ENCODE measurements around the gene PGLYRP2.

PGLYRP2 gene

GRCh38 chr19:15431396-15432017 lies 47.8 kb downstream of the PGLYRP2 start:
- DNase-seq, result no peak
- in situ Hi-C loops (cut with HindIII; ENCODE audit: low pct_ligation_motif_present, low pct_unique_long_range_greater_than_20kb, low sequenced_read_pairs), result no loop called here

DNA sequence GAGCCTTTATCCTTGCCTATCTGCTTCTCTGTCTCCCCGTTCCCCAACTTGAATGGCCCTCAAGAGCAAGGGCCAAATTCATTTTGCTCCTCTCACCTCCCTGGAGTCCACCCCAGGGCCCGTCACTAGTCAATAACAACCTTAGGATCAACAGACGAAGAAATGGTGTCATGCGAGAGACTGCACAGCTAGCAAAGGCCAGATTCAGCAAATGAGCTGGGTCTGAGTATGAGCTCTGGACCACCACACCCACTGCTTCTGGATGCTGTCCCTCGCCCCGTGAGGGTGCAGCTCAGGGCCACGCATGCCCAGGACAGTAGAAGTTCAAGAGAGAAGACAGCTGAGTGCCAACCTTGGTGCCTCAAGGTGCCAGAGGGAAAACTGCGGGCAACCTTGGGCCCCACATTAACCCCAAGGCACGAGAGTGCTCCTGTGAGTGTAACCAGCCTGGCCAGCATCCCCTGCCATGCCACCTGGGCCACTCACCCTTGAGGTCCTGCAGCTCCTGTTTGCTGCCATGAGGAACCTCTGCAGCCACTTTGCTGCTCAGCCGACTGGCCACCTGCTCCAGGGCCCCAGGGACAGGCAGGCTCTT lies 48.7 kb downstream of the PGLYRP2 start:
- no peak for DNase-seq
- in situ Hi-C loops (cut with HindIII; ENCODE audit: low pct_ligation_motif_present, low pct_unique_long_range_greater_than_20kb, low sequenced_read_pairs), result no loop called here

GRCh38 chr19:15429825-15430467 lies 49.4 kb downstream of the PGLYRP2 start:
- DNase-seq, result no peak
- in situ Hi-C loops (cut with HindIII; ENCODE audit: low pct_ligation_motif_present, low pct_unique_long_range_greater_than_20kb, low sequenced_read_pairs), result no loop called here

DNA sequence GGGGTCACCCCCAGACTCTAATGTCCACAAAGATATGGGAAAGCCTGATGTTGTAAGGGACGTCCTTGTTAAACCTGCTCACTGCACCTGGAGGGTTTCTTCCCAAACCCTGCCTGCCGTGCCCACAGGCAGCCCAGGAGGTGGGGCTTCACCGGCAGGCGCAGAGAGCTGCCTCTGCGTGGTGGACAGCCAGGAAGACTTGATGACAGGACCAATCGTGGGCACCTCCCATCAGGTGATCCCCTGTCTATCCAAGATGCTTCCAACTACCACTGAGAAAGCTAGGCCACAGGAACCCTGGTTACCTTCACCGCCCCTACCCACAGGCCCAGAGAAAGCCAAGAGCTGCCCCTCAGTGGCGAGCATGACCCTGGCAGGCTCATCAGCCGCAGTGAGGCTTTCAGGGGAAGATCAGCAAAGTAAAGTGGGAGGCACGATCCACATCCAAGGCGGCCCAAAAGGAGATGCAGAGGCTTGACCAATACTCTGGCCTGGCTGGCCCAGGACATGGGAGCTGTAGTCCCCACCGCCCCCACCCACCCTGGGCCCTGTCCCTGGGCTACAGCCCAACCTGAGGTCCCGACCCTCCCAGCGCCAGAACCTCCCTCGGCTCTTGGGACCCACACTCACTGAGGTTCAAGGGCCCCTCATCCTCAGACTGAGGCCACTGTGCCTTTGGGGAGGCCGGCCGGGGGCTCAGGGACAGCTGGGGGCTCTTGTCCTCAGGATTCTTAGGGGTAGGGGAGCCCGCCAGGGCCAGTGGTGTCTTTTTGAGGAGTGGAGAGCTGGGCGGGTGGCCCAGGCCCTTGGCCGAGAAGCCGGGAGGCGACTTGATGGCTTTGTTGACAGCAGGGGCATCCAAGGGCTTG lies 50.1 kb downstream of the PGLYRP2 start:
- DNase-seq, result no peak
- in situ Hi-C loops (cut with HindIII; ENCODE audit: low pct_ligation_motif_present, low pct_unique_long_range_greater_than_20kb, low sequenced_read_pairs), result no loop called here

- in situ Hi-C loops (cut with HindIII; ENCODE audit: low pct_ligation_motif_present, low pct_unique_long_range_greater_than_20kb, low sequenced_read_pairs), result no loop called here
- DNase-seq, result no peak
Observed at GRCh38 chr19:15427991-15428471, 51.3 kb downstream of the PGLYRP2 start.

DNA sequence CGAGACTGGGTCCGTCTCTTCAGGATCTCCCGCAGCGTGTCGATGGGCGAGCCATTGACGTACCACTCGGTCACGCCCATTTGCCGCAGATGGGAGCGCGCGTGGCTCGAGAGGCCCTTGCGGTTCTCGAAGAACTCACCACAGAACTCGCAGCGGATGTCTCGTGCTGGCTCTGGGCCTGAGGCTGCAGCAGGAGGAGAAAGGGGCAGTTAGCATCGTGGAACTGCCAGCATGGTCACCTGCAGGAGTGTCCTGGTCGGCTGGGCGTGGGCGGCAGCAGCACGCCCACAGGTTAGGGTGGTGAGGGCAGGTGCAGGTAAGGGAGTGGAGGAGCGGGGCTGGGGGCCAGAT lies 52.0 kb downstream of the PGLYRP2 start:
- in situ Hi-C loops (cut with HindIII; ENCODE audit: low pct_ligation_motif_present, low pct_unique_long_range_greater_than_20kb, low sequenced_read_pairs), result no loop called here
- DNase-seq, result no peak

DNA sequence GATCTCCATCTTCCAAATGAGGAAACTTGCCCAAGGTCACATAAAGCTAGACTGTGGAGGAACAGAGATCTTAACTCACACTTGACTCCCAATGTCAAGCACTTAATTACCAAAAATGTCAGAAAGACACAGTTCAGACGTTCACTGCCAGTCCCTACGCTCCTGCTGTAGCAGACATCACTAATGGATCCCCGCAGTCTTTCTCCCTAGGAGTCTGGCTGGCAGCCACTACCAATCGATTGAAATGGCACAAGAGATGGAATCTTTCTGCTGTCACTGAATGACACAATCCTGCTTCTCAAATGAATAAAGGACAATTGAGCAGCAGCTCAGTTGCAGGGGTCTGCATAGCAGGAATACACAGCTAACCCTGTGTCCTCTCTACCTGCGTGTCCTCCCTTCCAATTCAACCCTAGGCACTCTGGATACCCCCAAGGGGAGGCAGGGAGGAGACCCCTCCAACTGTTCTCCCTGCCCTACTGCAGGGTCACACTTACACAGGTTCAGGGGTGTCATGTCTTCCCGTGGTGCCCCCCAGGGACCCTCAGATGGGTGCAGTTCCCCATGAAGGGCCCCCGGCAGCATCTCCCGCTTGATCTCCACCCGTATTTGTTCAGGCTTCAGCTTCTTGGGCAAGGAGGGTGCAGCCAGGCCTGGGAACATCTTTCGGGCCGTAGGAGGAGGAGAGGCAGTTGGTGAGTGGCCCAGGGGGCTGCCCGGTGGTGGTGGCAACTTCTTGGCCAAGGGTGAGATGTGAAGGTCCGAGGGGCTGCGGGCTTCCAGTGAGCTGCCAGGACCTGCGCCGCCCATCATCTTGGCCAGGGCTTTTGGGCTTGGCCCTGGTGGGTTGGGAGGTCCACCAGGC lies 52.6 kb downstream of the PGLYRP2 start:
- no peak for DNase-seq
- in situ Hi-C loops (cut with HindIII; ENCODE audit: low pct_ligation_motif_present, low pct_unique_long_range_greater_than_20kb, low sequenced_read_pairs), result no loop called here

GRCh38 chr19:15425321-15425950 lies 53.9 kb downstream of the PGLYRP2 start:
- in situ Hi-C loops (cut with HindIII; ENCODE audit: low pct_ligation_motif_present, low pct_unique_long_range_greater_than_20kb, low sequenced_read_pairs), result no loop called here
- no peak for DNase-seq

DNA sequence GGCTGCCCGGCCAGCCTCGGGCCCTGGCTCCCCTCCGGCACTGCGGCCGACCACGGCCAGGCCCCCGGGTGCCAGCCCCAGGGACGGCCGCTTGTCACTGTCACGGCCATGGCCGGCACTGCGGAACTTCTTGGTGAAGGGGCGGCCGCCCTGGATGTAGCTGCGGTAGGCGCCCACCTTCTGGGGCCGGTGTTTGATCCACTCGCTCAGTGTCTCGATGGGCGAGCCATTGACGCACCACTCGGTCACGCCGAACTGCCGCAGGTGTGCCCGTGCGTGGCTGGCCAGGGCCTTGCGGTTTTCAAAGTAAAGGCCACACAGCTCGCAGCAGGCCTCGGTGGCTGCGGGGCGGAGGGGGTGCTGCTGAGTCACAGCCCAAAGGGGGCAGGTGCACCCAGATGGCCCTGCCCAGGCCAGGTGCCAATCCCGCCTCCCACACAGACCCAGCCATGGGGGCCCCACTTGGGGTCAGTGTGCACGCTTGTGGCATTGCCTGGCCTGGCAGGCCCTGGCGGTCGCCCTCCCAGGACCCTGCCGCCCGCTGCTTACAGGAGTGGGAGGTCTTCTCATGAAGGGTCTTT lies 54.5 kb downstream of the PGLYRP2 start:
- in situ Hi-C loops (cut with HindIII; ENCODE audit: low pct_ligation_motif_present, low pct_unique_long_range_greater_than_20kb, low sequenced_read_pairs), result no loop called here

GRCh38 chr19:15424121-15424520 lies 55.2 kb downstream of the PGLYRP2 start:
- DNase-seq, result no peak
- in situ Hi-C loops (cut with HindIII; ENCODE audit: low pct_ligation_motif_present, low pct_unique_long_range_greater_than_20kb, low sequenced_read_pairs), result no loop called here

More for the DNA sequence above, 54.5 kb downstream of the PGLYRP2 start:
- no peak for DNase-seq

DNA sequence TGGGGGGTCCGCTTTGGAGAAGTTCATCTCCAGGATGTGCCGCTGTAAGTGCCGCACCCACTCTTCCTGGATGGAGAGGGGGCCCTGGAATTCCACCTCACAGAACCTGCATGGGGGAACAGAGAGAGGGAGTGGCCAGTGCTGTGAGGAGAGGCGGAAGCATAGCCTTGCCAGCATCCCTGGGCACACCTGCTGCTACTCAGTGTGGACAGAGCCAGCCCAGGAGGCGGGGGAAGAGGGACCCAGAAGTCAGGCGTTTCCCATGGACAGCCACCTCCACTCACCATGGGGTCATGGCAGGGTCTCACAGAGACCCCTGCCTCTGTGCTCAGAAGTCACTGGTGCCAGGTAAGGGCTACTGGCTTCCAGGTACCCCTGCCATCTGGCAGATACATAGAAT lies 56.2 kb downstream of the PGLYRP2 start:
- in situ Hi-C loops (cut with HindIII; ENCODE audit: low pct_ligation_motif_present, low pct_unique_long_range_greater_than_20kb, low sequenced_read_pairs), result no loop called here
- DNase-seq, result no peak

- in situ Hi-C loops (cut with HindIII; ENCODE audit: low pct_ligation_motif_present, low pct_unique_long_range_greater_than_20kb, low sequenced_read_pairs), result no loop called here
Observed at GRCh38 chr19:15422296-15423075, 56.8 kb downstream of the PGLYRP2 start.

GRCh38 chr19:15421721-15422260 lies 57.5 kb downstream of the PGLYRP2 start:
- in situ Hi-C loops (cut with HindIII; ENCODE audit: low pct_ligation_motif_present, low pct_unique_long_range_greater_than_20kb, low sequenced_read_pairs), result no loop called here
- no peak for DNase-seq

More at GRCh38 chr19:15422296-15423075, 56.8 kb downstream of the PGLYRP2 start:
- no peak for DNase-seq

GRCh38 chr19:15421136-15421695 lies 58.1 kb downstream of the PGLYRP2 start:
- in situ Hi-C loops (cut with HindIII; ENCODE audit: low pct_ligation_motif_present, low pct_unique_long_range_greater_than_20kb, low sequenced_read_pairs), result no loop called here

DNA sequence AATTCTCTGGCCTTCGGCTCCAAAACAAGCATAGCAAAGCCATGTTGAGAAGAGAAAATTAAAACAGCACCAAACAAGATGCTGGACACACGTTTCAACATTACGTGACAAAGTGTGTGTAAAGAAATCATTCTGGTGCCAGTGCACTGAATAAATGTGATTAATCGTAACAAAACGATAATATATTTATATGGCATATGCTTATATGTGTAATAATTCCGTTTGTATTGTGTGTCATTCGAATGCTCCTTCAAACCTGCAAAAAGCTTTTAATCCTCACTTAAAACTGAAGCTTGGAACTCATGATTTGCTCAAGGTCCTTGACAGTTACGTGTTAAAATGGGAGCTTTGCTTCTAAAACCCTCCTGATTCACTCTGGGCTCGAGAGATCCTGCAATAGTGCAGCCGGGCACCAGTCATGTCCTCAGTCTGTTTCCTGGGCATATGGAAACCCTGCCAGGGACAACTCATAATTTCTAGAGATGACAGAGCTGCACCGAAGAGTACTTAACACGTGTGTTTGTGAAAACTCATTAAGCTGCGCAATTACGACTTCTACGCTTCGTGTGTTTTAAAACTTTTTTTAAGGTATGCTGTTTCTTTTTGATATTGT lies 59.8 kb downstream of the PGLYRP2 start:
- DNase-seq, result no peak
- in situ Hi-C loops (cut with HindIII; ENCODE audit: low pct_ligation_motif_present, low pct_unique_long_range_greater_than_20kb, low sequenced_read_pairs), result no loop called here

More at GRCh38 chr19:15421136-15421695, 58.1 kb downstream of the PGLYRP2 start:
- DNase-seq, result no peak
